ENCODE measurements around the gene SLC9A5. TPM values are rescaled to one million over a fixed set of nuclear protein-coding genes. Genes with fewer than 3 reads are reported as not detected.

SLC9A5 gene
- total RNA-seq, 1 experiment from 2014 or later, result 10.3 TPM

GRCh38 chr16:67246081-67246755 is 2.6 kb upstream of the SLC9A5 start (continued):
- no peak for TF ChIP-seq ZNF532 (CRISPR knock-in tag; IDR thresholded peaks at IDR 0.05; ENCODE audit: borderline replicate concordance)
- no peak for TF ChIP-seq IRF2 (CRISPR knock-in tag; IDR thresholded peaks at IDR 0.05; ENCODE audit: borderline replicate concordance, low read depth)
- TF ChIP-seq ATF1 (CRISPR knock-in tag; IDR thresholded peaks at IDR 0.05), result 0 out of 2 replicates have a peak, but pooled peaks have one; percentile 38
- no peak for TF ChIP-seq ZNF263 (CRISPR knock-in tag; IDR thresholded peaks at IDR 0.05; ENCODE audit: low read depth)
- no peak for TF ChIP-seq CDX4 (CRISPR knock-in tag; IDR thresholded peaks at IDR 0.05; ENCODE audit: borderline replicate concordance)
- TF ChIP-seq TCF7 (CRISPR knock-in tag; IDR thresholded peaks at IDR 0.05; ENCODE audit: low read depth), result no peak
- TF ChIP-seq ZNF317 (CRISPR knock-in tag; IDR thresholded peaks at IDR 0.05; ENCODE audit: borderline replicate concordance, low read depth), result no peak
- TF ChIP-seq ATF2 (CRISPR knock-in tag; IDR thresholded peaks at IDR 0.05; ENCODE audit: borderline replicate concordance, low read depth), result no peak
- TF ChIP-seq ZBTB21 (CRISPR knock-in tag; IDR thresholded peaks at IDR 0.05; ENCODE audit: borderline replicate concordance), result no peak
- no peak for TF ChIP-seq ZNF396 (CRISPR knock-in tag; IDR thresholded peaks at IDR 0.05; ENCODE audit: borderline replicate concordance)
- peak; percentile 94 for TF ChIP-seq USF1 (CRISPR knock-in tag; IDR thresholded peaks at IDR 0.05)
- no peak for TF ChIP-seq KAT7 (CRISPR knock-in tag; IDR thresholded peaks at IDR 0.05; ENCODE audit: borderline replicate concordance)
- no peak for TF ChIP-seq ZNF425 (CRISPR knock-in tag; conservative IDR thresholded peaks at IDR 0.05)
- TF ChIP-seq NFYB (CRISPR knock-in tag; conservative IDR thresholded peaks at IDR 0.05; ENCODE audit: low read depth), result no peak; the same call in 1 of the 2 replicates
- TF ChIP-seq MYBL2 (CRISPR knock-in tag; IDR thresholded peaks at IDR 0.05), result peak; percentile 83; the same call in 1 of the 2 replicates
- 0 out of 2 replicates have a peak, but pooled peaks have one; percentile 40 for TF ChIP-seq ELF4 (CRISPR knock-in tag; IDR thresholded peaks at IDR 0.05; ENCODE audit: low read depth)
- TF ChIP-seq ZBTB43 (CRISPR knock-in tag; IDR thresholded peaks at IDR 0.05), result no peak
- TF ChIP-seq ZNF219 (CRISPR knock-in tag; IDR thresholded peaks at IDR 0.05; ENCODE audit: borderline replicate concordance), result no peak
- TF ChIP-seq TEAD4 (CRISPR knock-in tag; IDR thresholded peaks at IDR 0.05), result peak; percentile 88; the same call in 1 of the 2 replicates
- TF ChIP-seq ARID4B (CRISPR knock-in tag; IDR thresholded peaks at IDR 0.05; ENCODE audit: borderline replicate concordance), result peak; percentile 76; the same call in 1 of the 2 replicates

All from WTC11 (cell line).